Measurements from ENCODE around the gene KIF6.
"Not testable (repeated sequence)": the region's sequence is repeated elsewhere in the genome, so short reads cannot be mapped to it uniquely, and the experiment has no call there.

Gene KIF6

GRCh38 chr6:39707962-39708683, 17.1 kb downstream of the KIF6 start:
- no peak for DNase-seq

GRCh38 chr6:39706819-39707335, 18.3 kb downstream of the KIF6 start:
- DNase-seq = no peak

- no peak for DNase-seq
These were observed 22.9 kb downstream of the KIF6 start for GRCh38 chr6:39702265-39702664.

GRCh38 chr6:39700362-39700761, 24.8 kb downstream of the KIF6 start:
- no peak for DNase-seq

- no peak for DNase-seq
These were observed 26.4 kb downstream of the KIF6 start for GRCh38 chr6:39698789-39699188.

GRCh38 chr6:39696986-39697788, 28.0 kb downstream of the KIF6 start:
- no peak for DNase-seq

- DNase-seq = no peak
These were observed 29.8 kb downstream of the KIF6 start for GRCh38 chr6:39695447-39695846.

GRCh38 chr6:39693206-39693605, 32.0 kb downstream of the KIF6 start:
- DNase-seq = no peak

- DNase-seq = no peak
These were observed 36.7 kb downstream of the KIF6 start for GRCh38 chr6:39688494-39688893.

GRCh38 chr6:39686976-39687375, 38.2 kb downstream of the KIF6 start:
- no peak for DNase-seq

GRCh38 chr6:39685938-39686337, 39.3 kb downstream of the KIF6 start:
- no peak for DNase-seq

GRCh38 chr6:39685489-39685826, 39.8 kb downstream of the KIF6 start:
- DNase-seq = no peak

- no peak for DNase-seq
These were observed 40.3 kb downstream of the KIF6 start for GRCh38 chr6:39684790-39685488.

GRCh38 chr6:39681674-39682121, 43.5 kb downstream of the KIF6 start:
- DNase-seq = no peak

GRCh38 chr6:39678914-39679313, 46.3 kb downstream of the KIF6 start:
- DNase-seq = no peak

- not testable (repeated sequence) for DNase-seq
These were observed 47.9 kb downstream of the KIF6 start for GRCh38 chr6:39677318-39677717.

GRCh38 chr6:39670519-39670918, 54.7 kb downstream of the KIF6 start:
- no peak for DNase-seq

- no peak for DNase-seq
These were observed 55.2 kb downstream of the KIF6 start for GRCh38 chr6:39669973-39670342.

GRCh38 chr6:39669207-39669972, 55.8 kb downstream of the KIF6 start:
- DNase-seq = no peak

GRCh38 chr6:39666706-39667489, 58.3 kb downstream of the KIF6 start:
- DNase-seq = no peak

GRCh38 chr6:39665861-39666260, 59.3 kb downstream of the KIF6 start:
- DNase-seq = no peak

GRCh38 chr6:39664173-39664572, 61.0 kb downstream of the KIF6 start:
- no peak for DNase-seq

Measured in activated CD8-positive, alpha-beta memory T cell treated with anti-CD3 and anti-CD28 coated beads, Interleukin-2, amount 50 U/mL, for 4 hours (primary cell).